G401 (cell line): Measurements from ENCODE around the gene OR2D2. TPM values are rescaled to one million over a fixed set of nuclear protein-coding genes. Genes with fewer than 3 reads are reported as not detected.
"Not testable (repeated sequence)": the region's sequence is repeated elsewhere in the genome, so short reads cannot be mapped to it uniquely, and the experiment has no call there.

Experiments used
- DNase-seq: peaks from one replicate; pipeline ENCODE4 v3.0.0-alpha.2; 2015; ENCODE audit warnings: low spot score
- in situ Hi-C: cut with HindIII; loops from 2 replicates; pipeline ENCODE4 v1.10.0; 2016; ENCODE audit warnings: low sequenced_read_pairs, mixed read lengths
- total RNA-seq: library from RNA; depleted of rRNA; stranded (reverse); fragments of >200 nt; shearing (Covaris generic); gene quantifications from 2 replicates; pipeline ENCODE4 v1.2.3, GENCODE V29; 2014; rRNA removed

OR2D2 gene, protein sequence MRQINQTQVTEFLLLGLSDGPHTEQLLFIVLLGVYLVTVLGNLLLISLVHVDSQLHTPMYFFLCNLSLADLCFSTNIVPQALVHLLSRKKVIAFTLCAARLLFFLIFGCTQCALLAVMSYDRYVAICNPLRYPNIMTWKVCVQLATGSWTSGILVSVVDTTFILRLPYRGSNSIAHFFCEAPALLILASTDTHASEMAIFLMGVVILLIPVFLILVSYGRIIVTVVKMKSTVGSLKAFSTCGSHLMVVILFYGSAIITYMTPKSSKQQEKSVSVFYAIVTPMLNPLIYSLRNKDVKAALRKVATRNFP
- not detected in 2 replicates for total RNA-seq

GRCh38 chr11:6892400-6892799 is at the start of gene OR2D2:
OR2D2 (minus strand) TSS chr11:6892500; CDS start chr11:6892500, 0 bp downstream.
- in situ Hi-C loops: no loop called here
- DNase-seq: no peak

DNA sequence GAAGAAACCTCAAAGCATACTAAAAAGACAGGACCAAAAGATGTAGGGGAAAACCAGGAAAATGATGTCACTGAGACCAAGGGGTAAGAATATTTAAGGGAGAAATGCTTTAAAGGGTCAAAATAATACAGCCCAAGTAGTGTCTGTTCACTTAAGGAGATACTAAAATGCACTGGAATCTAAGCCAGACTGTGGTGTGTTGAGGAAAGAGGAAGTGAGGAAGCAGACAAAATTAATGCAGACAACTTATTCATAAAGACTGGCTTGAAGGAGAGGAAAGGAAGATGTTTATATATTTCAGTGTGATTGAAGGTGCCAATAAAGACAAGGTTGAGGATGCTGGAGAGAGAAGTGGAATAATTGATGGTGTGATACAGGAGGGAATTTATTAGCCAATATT is 49.7 kb upstream of the OR2D2 start:
- in situ Hi-C loops: no loop called here
- DNase-seq: no peak

GRCh38 chr11:6932145-6932544 is 39.8 kb upstream of the OR2D2 start:
- no peak for DNase-seq
- in situ Hi-C loops: no loop called here

GRCh38 chr11:6931146-6931713 is 38.9 kb upstream of the OR2D2 start:
- DNase-seq: no peak
- in situ Hi-C loops: no loop called here

GRCh38 chr11:6928916-6929315 is 36.6 kb upstream of the OR2D2 start:
- in situ Hi-C loops: no loop called here
- DNase-seq: no peak

DNA sequence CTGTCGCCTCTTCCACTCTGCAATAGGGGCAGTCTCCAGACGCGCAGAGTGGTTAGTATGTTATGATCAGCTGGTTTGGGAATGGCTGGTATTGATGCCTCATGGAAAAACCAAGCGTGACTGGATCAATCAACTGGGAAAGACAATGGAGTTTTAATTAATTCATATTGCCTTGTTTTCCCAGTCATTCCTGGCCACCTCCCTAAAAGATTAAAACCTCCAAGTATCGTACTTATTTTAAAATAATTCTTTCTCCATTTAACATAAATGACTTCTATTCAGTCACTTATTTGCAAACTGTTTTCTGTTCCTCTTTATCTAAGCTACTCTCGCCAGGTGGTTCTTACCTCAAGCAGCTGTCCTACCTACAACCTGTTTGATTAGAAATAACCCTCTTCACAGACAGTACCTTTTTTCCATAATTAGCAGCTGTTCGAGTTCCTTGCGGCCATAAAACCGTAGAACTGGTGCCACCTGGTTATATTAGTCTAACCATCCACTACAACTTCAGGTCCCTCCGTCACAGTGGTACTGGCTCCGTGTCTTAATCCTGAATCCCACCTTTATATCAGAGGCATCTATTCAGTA is 34.8 kb upstream of the OR2D2 start:
- in situ Hi-C loops: no loop called here
- DNase-seq: no peak

DNA sequence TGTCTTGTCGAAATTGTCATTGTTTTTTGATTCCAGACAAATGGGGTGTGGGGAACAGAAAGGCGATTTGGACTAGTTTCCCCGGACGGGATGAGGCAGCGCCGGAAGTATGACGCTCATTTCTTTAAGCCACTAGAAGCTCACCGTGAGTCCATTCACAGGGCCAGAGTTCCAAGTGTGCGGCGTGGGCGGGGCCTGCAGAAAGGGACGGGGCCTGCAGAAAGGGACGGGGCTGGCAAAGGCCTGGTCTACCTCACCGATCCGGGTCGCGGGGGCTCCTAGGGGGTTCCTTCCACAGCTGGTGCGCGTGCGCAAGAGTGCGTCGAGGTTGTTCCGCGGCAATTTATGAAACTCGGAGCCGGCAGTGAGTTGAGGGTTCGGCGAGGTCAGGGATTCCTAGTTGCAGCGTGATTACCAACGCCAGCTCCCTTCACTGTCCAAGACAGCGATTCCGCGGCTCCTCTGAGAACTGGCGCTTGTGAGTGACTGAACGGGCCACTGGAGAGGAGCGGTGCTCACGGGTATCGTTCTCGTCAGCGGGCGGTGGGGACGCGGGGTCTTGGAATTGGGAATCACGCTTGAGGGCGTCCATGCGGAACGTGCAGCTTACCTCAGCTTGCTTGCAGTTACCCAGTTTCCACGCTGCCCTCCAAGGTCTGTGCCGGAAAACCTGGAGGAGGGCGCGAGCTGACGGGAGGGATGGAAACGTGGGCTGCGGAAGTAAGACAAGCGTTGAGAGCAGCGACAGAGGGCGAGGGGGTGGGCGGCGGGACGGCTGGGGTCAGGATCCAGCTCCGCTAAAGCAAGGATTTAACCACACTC is 34.1 kb upstream of the OR2D2 start, which contains the start of gene ZNF215:
Gene ZNF215, plus strand, starts transcription at position 219 of the 822 bp plus-strand sequence. CDS start 5,847 bp downstream, outside the sequence.
- peak; percentile 58 for DNase-seq
- in situ Hi-C loops: no loop called here

DNA sequence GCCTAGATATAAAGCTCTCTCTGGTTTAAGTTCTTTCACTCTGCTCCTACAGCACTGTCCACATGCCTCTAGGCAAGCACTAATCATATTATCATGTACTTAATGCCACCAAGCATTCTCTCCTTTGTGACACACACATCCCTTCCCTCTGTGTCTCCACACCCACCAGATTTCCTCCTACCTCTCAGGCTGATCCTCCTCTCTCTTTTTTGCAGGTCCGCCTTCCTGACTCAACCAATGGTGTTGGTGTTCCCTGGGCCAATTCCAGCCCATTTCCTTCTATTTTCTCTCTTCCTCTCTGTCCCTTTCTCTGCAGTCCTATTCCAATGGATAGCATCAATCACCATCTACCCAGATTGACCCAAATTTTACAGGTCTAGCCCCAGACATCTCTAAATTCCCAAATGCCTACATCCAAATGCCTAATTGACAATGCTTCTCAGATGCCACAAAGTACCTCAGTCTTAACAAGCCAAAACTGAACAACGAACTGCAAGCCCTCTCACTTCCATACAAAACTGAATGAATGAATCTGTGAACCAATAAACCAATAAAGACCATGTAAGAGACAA is 33.4 kb upstream of the OR2D2 start:
- in situ Hi-C loops: no loop called here
- peak; percentile 19 for DNase-seq

- in situ Hi-C loops: no loop called here
- DNase-seq: no peak
Measured at GRCh38 chr11:6925007-6925577, 32.8 kb upstream of the OR2D2 start.

DNA sequence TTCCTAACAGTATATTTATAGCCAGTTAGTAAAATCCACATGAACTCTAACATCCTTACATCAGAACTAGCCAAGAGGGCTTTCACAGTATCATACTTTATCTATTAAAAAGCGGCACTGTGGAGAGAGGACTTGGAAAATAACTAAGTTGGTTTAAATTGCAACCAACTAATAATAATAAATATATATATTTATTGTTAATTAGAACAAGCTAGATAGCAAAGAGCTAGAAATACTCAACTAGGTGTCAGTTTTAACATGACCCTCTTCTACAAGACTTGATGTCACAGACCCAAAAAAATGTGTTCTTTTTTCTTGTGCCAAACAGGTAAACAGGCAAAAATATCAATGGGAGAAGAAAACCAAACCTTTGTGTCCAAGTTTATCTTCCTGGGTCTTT is 28.4 kb upstream of the OR2D2 start, which contains the start of gene OR2D3:
Gene OR2D3, plus strand, starts transcription at position 301 of the 400 bp plus-strand sequence. Its CDS starts 0 bp downstream, at position 301.
- in situ Hi-C loops: no loop called here
- no peak for DNase-seq

GRCh38 chr11:6919698-6920097 is 27.4 kb upstream of the OR2D2 start:
- in situ Hi-C loops: no loop called here
- no peak for DNase-seq

- in situ Hi-C loops: no loop called here
- no peak for DNase-seq
Measured at GRCh38 chr11:6911948-6912347, 19.6 kb upstream of the OR2D2 start.

GRCh38 chr11:6911378-6911777 is 19.1 kb upstream of the OR2D2 start:
- in situ Hi-C loops: no loop called here
- no peak for DNase-seq

DNA sequence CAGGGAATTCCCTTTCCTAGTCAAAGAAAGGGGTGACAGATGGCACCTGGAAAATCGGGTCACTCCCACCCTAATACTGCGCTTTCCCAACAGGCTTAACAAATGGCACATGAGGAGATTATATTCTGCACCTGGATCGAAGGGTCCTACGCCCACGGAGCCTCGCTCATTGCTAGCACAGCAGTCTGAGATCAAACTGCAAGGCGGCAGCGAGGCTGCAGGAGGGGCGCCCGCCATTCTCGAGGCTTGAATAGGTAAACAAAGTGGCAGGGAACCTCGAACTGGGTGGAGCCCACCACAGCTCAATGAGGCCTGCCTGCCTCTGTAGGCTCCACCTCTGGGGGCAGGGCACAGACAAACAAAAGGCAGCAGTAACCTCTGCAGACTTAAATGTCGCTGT is 12.5 kb upstream of the OR2D2 start:
- DNase-seq, in situ Hi-C loops: not testable (repeated sequence)

DNA sequence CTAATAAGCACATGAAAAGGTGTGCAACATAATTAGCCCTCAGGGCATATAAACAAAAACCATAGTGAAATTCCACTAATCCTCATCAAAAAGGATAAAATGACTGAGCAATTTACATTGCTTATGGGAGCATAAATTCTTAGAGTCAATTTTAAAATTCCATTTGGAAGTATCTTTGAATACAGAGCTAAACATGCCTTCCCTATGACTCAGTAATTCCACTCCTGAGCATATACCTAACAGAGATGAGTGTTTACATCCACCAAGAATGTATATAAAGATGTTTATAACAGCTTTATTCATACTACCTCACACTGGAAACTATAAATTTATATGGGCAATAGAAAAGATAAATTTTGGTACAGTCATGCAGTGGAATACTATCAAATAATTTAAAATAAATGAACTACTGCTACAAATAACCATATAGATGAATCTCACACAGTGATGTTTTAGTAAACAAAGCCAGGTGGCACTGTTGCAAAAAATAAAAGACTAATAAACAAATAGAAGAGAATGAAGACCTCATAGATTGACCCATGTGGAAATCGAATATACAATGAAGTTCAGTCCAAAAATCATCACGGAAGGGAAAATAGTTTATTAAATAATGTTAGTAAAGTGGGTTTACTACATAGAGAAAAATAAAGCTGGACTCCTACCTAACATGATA is 8.2 kb upstream of the OR2D2 start:
- DNase-seq: no peak
- in situ Hi-C loops: no loop called here

GRCh38 chr11:6898911-6899310 is 6.6 kb upstream of the OR2D2 start:
- no peak for DNase-seq
- in situ Hi-C loops: no loop called here

- in situ Hi-C loops: no loop called here
- no peak for DNase-seq
Measured at GRCh38 chr11:6895010-6895409, 2.7 kb upstream of the OR2D2 start.

DNA sequence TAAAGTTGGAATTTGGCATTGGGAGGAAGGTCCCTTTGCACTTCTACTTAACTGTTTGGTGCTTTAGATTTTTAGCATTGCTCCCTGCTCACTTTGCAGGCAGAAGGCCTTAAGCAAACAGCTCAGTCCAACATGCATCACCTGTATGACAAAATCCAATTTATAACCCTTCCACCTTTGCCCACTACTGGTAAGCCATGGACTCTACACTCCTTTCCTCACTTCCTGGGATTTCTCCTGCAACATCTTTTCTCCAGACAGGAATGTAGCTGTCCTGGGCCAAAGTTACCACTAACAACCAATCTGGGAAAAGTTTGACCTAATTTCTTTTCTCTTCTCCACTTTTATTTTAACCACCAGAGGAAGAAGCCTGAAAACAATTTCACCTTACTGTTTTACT is 1.8 kb upstream of the OR2D2 start:
- no peak for DNase-seq
- in situ Hi-C loops: no loop called here
